BJ (cell line): ENCODE results near the gene MYBL2. TPM values are rescaled to one million over a fixed set of nuclear protein-coding genes. Genes with fewer than 3 reads are reported as not detected.

Experiments used
- CTCF ChIA-PET: fragments of 350-600 bp; formaldehyde crosslinking; extraction: SDS; loops from one replicate; lab custom pipeline; 2021; ENCODE audit warnings: antibody characterized with exemption, inconsistent platforms; lab: Yijun Ruan, JAX
- POLR2A ChIA-PET: fragments of 300-600 bp; sonication (Branson Sonifier 250); formaldehyde crosslinking; extraction: SDS; loops from one replicate; lab custom pipeline; 2021; ENCODE audit warnings: antibody characterized with exemption; lab: Charles Lee
- DNase-seq: peaks from one replicate; pipeline ENCODE4 v3.0.0-alpha.2; 2011; ENCODE audit warnings: low read depth
- H3K27me3 ChIP-seq: 2 replicates; pipeline ENCODE4 v1.6.0; 2011; ENCODE audit warnings: low read length; ENCODE audit not compliant: control insufficient read depth, insufficient read depth
- H3K36me3 ChIP-seq: 2 replicates; pipeline ENCODE4 v1.5.1; 2011; ENCODE audit warnings: low read length; ENCODE audit not compliant: control insufficient read depth, insufficient read depth
- H3K4me3 ChIP-seq: 2 replicates; pipeline ENCODE4 v1.5.1; 2011; ENCODE audit warnings: low read depth, mild to moderate bottlenecking, control low read depth, low read length
- CTCF ChIP-seq: IDR thresholded peaks from 2 replicates; pipeline ENCODE4 v1.5.1; 2011; ENCODE audit warnings: low read depth, mild to moderate bottlenecking, control low read depth, inconsistent platforms, low read length, moderate library complexity; ENCODE audit not compliant: insufficient read depth
- polyA plus RNA-seq: library from polyadenylated mRNA; depleted of rRNA; stranded (reverse); fragments of >200 nt; gene quantifications from 2 replicates; pipeline ENCODE4 v1.2.3, GENCODE V29; 2011

Gene MYBL2
- polyA plus RNA-seq, 1 experiment, result 9.8 TPM

- ChIA-PET POLR2A (no interaction called here), CTCF (no interaction called here)
- 0 out of 2 replicates have a peak, but pooled peaks cover 1% of the 10 kb centered on the region for H3K36me3 ChIP-seq
- H3K27me3 ChIP-seq, result no peaks in the 10 kb centered on the region
- no peak overlapping the region for H3K4me3 ChIP-seq
- no peak for DNase-seq
- no peak for TF ChIP-seq CTCF
These were observed 3.5 kb downstream of the MYBL2 start for GRCh38 chr20:43670423-43670822.

- ChIA-PET POLR2A (no interaction called here), CTCF (no interaction called here)
- Histone ChIP-seq H3K27me3 (no peaks in the 10 kb centered on the region), H3K36me3 (0 out of 2 replicates have a peak, but pooled peaks cover 1% of the 10 kb centered on the region), H3K4me3 (no peak overlapping the region)
- no peak for TF ChIP-seq CTCF
- no peak for DNase-seq
These were observed 9.5 kb downstream of the MYBL2 start for GRCh38 chr20:43676368-43676767.

GRCh38 chr20:43680981-43681380 lies 14.1 kb downstream of the MYBL2 start:
- H3K4me3 ChIP-seq, result no peak overlapping the region
- no peaks in the 10 kb centered on the region for H3K36me3 ChIP-seq
- DNase-seq, result no peak
- H3K27me3 ChIP-seq, result no peaks in the 10 kb centered on the region
- CTCF ChIA-PET, result interaction anchor here (0.5 to 3.4 kb wide), 7 partner anchors 11 to 143 kb away, joined by 3 to 23 read pairs (median 4); no protein-coding TSS in a partner anchor
- POLR2A ChIA-PET, result no interaction called here
- TF ChIP-seq CTCF, result no peak

- no peak overlapping the region for H3K4me3 ChIP-seq
- H3K36me3 ChIP-seq, result no peaks in the 10 kb centered on the region
- peak; percentile 30; the same call in 1 of the 2 replicates for TF ChIP-seq CTCF
- ChIA-PET POLR2A (no interaction called here), CTCF (interaction anchor here (0.6 to 3.4 kb wide), 6 partner anchors 10 to 404 kb away, joined by 3 to 23 read pairs (median 4); no protein-coding TSS in a partner anchor)
- DNase-seq, result no peak
- H3K27me3 ChIP-seq, result no peaks in the 10 kb centered on the region
These were observed 14.6 kb downstream of the MYBL2 start for GRCh38 chr20:43681468-43681942.

- POLR2A ChIA-PET, result no interaction called here
- DNase-seq, result no peak
- Histone ChIP-seq H3K4me3 (no peak overlapping the region), H3K36me3 (no peaks in the 10 kb centered on the region), H3K27me3 (no peaks in the 10 kb centered on the region)
- TF ChIP-seq CTCF, result no peak
- CTCF ChIA-PET, result interaction anchor here (0.6 to 3.4 kb wide), 6 partner anchors 10 to 403 kb away, joined by 3 to 23 read pairs (median 4); no protein-coding TSS in a partner anchor
These were observed 15.1 kb downstream of the MYBL2 start for GRCh38 chr20:43681991-43682410.
